Measurements from ENCODE around the gene GFER.
"Not testable (repeated sequence)": the region's sequence is repeated elsewhere in the genome, so short reads cannot be mapped to it uniquely, and the experiment has no call there.

The GFER gene

GRCh38 chr16:2005646-2006045 lies 21.7 kb downstream of the GFER start:
- no peak for DNase-seq (ENCODE audit: low read depth)

- DNase-seq (ENCODE audit: low read depth), result no peak
These were observed 22.3 kb downstream of the GFER start for GRCh38 chr16:2006317-2006716.

GRCh38 chr16:2007081-2007836 lies 23.3 kb downstream of the GFER start:
- DNase-seq (ENCODE audit: low read depth), result no peak

GRCh38 chr16:2008009-2008526 lies 24.1 kb downstream of the GFER start:
- DNase-seq (ENCODE audit: low read depth), result no peak

- no peak for DNase-seq (ENCODE audit: low read depth)
These were observed 24.7 kb downstream of the GFER start for GRCh38 chr16:2008631-2009163.

GRCh38 chr16:2009164-2009711 lies 25.2 kb downstream of the GFER start:
- DNase-seq (ENCODE audit: low read depth), result no peak

- peak; percentile 75 for DNase-seq (ENCODE audit: low read depth)
These were observed 26.0 kb downstream of the GFER start, which contains the start of gene ZNF598 for GRCh38 chr16:2009791-2010510. ZNF598 (minus strand) TSS chr16:2009821.

- not testable (repeated sequence) for DNase-seq (ENCODE audit: low read depth)
These were observed 27.7 kb downstream of the GFER start for GRCh38 chr16:2011726-2012125.

- no peak for DNase-seq (ENCODE audit: low read depth)
These were observed 29.5 kb downstream of the GFER start for GRCh38 chr16:2013527-2013926.

GRCh38 chr16:2015117-2015946 lies 31.3 kb downstream of the GFER start:
- DNase-seq (ENCODE audit: low read depth), result no peak

- no peak for DNase-seq (ENCODE audit: low read depth)
These were observed 31.9 kb downstream of the GFER start for GRCh38 chr16:2015947-2016208.

GRCh38 chr16:2016407-2016922 lies 32.5 kb downstream of the GFER start:
- DNase-seq (ENCODE audit: low read depth), result no peak

GRCh38 chr16:2019518-2019920 lies 35.5 kb downstream of the GFER start, which contains the start of gene NPW:
NPW (plus strand) TSS chr16:2019785.
- DNase-seq (ENCODE audit: low read depth), result no peak

GRCh38 chr16:2019921-2020831 lies 36.2 kb downstream of the GFER start:
- no peak for DNase-seq (ENCODE audit: low read depth)

GRCh38 chr16:2022723-2023091 lies 38.7 kb downstream of the GFER start:
- DNase-seq (ENCODE audit: low read depth), result no peak

- peak; percentile 69 for DNase-seq (ENCODE audit: low read depth)
These were observed 39.4 kb downstream of the GFER start for GRCh38 chr16:2023092-2024031.

- no peak for DNase-seq (ENCODE audit: low read depth)
These were observed 40.0 kb downstream of the GFER start for GRCh38 chr16:2024032-2024420.

GRCh38 chr16:2025251-2025650 lies 41.3 kb downstream of the GFER start:
- DNase-seq (ENCODE audit: low read depth), result no peak

- no peak for DNase-seq (ENCODE audit: low read depth)
These were observed 42.0 kb downstream of the GFER start for GRCh38 chr16:2025878-2026460.
